ENCODE data around the gene RAET1L.
"Not testable (repeated sequence)": the region's sequence is repeated elsewhere in the genome, so short reads cannot be mapped to it uniquely, and the experiment has no call there.

DNA sequence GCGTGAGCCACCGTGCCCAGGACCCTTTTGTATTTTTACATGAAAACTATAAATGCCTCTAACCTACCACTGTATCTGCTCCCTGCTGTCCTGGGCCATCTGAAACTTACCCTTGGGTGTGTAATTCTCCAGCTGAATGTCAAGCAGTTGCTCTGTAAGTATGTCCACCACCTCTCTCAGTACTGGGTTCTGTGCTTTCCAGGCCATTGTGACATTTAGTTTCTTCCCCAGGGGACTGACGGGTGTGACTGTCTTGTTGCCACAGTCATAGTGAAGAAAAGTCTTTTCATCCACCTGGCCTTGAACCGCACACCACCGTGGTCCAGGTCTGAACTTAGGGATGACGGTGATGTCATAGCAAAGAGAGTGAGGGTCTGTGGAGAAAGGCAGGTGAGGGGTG lies 3.5 kb downstream of the RAET1L start:
- not testable (repeated sequence) for TF ChIP-seq EZH2 (IDR thresholded peaks at IDR 0.05; ENCODE audit: borderline replicate concordance, low read depth, low read length, poor library complexity, severe bottlenecking)
- TF ChIP-seq, protein P1, sequence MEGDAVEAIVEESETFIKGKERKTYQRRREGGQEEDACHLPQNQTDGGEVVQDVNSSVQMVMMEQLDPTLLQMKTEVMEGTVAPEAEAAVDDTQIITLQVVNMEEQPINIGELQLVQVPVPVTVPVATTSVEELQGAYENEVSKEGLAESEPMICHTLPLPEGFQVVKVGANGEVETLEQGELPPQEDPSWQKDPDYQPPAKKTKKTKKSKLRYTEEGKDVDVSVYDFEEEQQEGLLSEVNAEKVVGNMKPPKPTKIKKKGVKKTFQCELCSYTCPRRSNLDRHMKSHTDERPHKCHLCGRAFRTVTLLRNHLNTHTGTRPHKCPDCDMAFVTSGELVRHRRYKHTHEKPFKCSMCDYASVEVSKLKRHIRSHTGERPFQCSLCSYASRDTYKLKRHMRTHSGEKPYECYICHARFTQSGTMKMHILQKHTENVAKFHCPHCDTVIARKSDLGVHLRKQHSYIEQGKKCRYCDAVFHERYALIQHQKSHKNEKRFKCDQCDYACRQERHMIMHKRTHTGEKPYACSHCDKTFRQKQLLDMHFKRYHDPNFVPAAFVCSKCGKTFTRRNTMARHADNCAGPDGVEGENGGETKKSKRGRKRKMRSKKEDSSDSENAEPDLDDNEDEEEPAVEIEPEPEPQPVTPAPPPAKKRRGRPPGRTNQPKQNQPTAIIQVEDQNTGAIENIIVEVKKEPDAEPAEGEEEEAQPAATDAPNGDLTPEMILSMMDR (conservative IDR thresholded peaks at IDR 0.05; ENCODE audit: low read depth, low read length): not testable (repeated sequence)

Measured in A673 (cell line).